Measurements from ENCODE around the gene CNTN4.

DNA sequence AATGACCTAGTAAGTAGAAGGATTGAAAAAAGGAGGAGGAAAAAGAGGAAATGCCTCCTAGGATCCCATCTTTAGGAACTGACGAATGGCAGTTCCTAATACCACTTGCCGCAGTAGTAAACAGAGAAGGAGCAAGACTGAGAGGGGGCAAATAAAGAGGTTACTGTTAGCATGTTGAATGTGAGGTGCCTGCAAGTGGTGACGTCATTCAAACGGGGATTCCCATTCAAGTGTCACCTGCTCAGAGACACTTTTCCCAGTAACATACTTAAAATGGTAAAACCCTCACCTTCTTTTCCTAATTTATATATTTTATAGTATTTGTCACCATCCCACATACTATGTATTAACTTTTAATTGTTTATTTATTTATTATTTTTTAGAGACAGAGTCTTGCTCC is 832.6 kb downstream of the CNTN4 start:
- no peak for TF ChIP-seq POLR2AphosphoS5 (IDR thresholded peaks at IDR 0.05; ENCODE audit: borderline replicate concordance, low read depth, low read length)
- no peak for TF ChIP-seq EZH2 (IDR thresholded peaks at IDR 0.05)
- TF ChIP-seq FOXP2 (optimal IDR thresholded peaks at IDR 0.05; ENCODE audit: control extremely low read depth, extremely low read length, insufficient read depth) = no peak

Data from SK-N-MC (cell line).